Neuronal stem cell (in vitro differentiated cells): ENCODE data around the gene SLC2A4.
"Not testable (repeated sequence)": the region's sequence is repeated elsewhere in the genome, so short reads cannot be mapped to it uniquely, and the experiment has no call there.

Source experiments
- DNase-seq: peaks from one replicate; pipeline ENCODE4 v3.0.0-alpha.2; 2013; ENCODE audit warnings: low spot score
- H2AFZ ChIP-seq: one replicate; pipeline ENCODE4 v1.6.1; 2013; ENCODE audit warnings: mild to moderate bottlenecking, low read length, inconsistent platforms
- H2AK5ac ChIP-seq: 2 replicates; pipeline ENCODE4 v1.6.1; 2013; ENCODE audit warnings: low read depth, mild to moderate bottlenecking, inconsistent platforms, low read length, moderate library complexity, mixed read lengths
- H2BK120ac ChIP-seq: 2 replicates; pipeline ENCODE4 v1.6.1; 2013; ENCODE audit warnings: low read depth, mild to moderate bottlenecking, inconsistent platforms, low read length, moderate library complexity, mixed read lengths
- H2BK12ac ChIP-seq: one replicate; pipeline ENCODE4 v1.6.1; 2013; ENCODE audit warnings: low read length, inconsistent platforms
- H2BK15ac ChIP-seq: 2 replicates; pipeline ENCODE4 v1.6.1; 2013; ENCODE audit warnings: mild to moderate bottlenecking, low read length, inconsistent platforms, mixed read lengths
- H2BK5ac ChIP-seq: one replicate; pipeline ENCODE4 v1.6.1; 2013; ENCODE audit warnings: inconsistent platforms, mild to moderate bottlenecking, low read length, moderate library complexity
- H3K14ac ChIP-seq: one replicate; pipeline ENCODE4 v1.6.1; 2013; ENCODE audit warnings: low read length, inconsistent platforms
- H3K18ac ChIP-seq: 2 replicates; pipeline ENCODE4 v1.6.1; 2013; ENCODE audit warnings: low read length, inconsistent platforms
- H3K23ac ChIP-seq: 2 replicates; pipeline ENCODE4 v1.6.1; 2013; ENCODE audit warnings: low read depth, mild to moderate bottlenecking, mixed read lengths, low read length, inconsistent platforms; ENCODE audit not compliant: poor library complexity
- H3K27ac ChIP-seq: replicated peaks from 3 replicates; pipeline ENCODE4 v1.5.1; 2013; ENCODE audit warnings: low read length, inconsistent platforms
- H3K27me3 ChIP-seq, 3 experiments: 2 replicates each; pipeline ENCODE4 v1.6.1; 2013; ENCODE audit warnings: low read length in 3 of 3, mild to moderate bottlenecking in 2 of 3, inconsistent platforms in 1 of 3, low read depth in 1 of 3, mixed read lengths in 1 of 3, moderate library complexity in 1 of 3; ENCODE audit not compliant: control insufficient read depth in 3 of 3, insufficient read depth in 3 of 3
- H3K36me3 ChIP-seq, 2 donors: replicated peaks in 1 of 2; 2 replicates each; pipeline ENCODE4 v1.6.1; 2013; ENCODE audit warnings: low read length in 2 of 2; ENCODE audit not compliant: control insufficient read depth in 2 of 2, insufficient read depth in 2 of 2
- H3K4ac ChIP-seq: 2 replicates; pipeline ENCODE4 v1.6.1; 2013; ENCODE audit warnings: inconsistent platforms, mild to moderate bottlenecking, low read length, moderate library complexity
- H3K4me1 ChIP-seq, 2 donors: 1 replicate in 1 of 2; 2 replicates in 1 of 2; pipeline ENCODE4 v1.6.1; 2013; ENCODE audit warnings: low read length in 2 of 2, low read depth in 1 of 2; ENCODE audit not compliant: control insufficient read depth in 2 of 2, insufficient read depth in 1 of 2
- H3K4me2 ChIP-seq: one replicate; pipeline ENCODE4 v1.6.1; 2013; ENCODE audit warnings: mild to moderate bottlenecking, low read length, inconsistent platforms; ENCODE audit not compliant: insufficient read depth, poor library complexity, severe bottlenecking
- H3K4me3 ChIP-seq, 2 donors: 2 replicates each; pipeline ENCODE4 v1.5.1; 2013; ENCODE audit warnings: low read length in 2 of 2, mild to moderate bottlenecking in 2 of 2, inconsistent platforms in 1 of 2, moderate library complexity in 1 of 2
- H3K79me1 ChIP-seq: one replicate; pipeline ENCODE4 v1.6.1; 2013; ENCODE audit warnings: low read depth, mild to moderate bottlenecking, inconsistent platforms, low read length, moderate library complexity
- H3K9ac ChIP-seq: one replicate; pipeline ENCODE4 v1.6.1; 2013; ENCODE audit warnings: mild to moderate bottlenecking, low read depth, low read length, inconsistent platforms; ENCODE audit not compliant: poor library complexity
- H3K9me3 ChIP-seq, 2 donors: replicated peaks in 1 of 2; 2 replicates each; pipeline versions ENCODE3 to v1.6.1; 2013; ENCODE audit warnings: low read length in 2 of 2, mild to moderate bottlenecking in 2 of 2, inconsistent platforms in 1 of 2, low read depth in 1 of 2, mixed read lengths in 1 of 2, moderate library complexity in 1 of 2; ENCODE audit not compliant: control insufficient read depth in 2 of 2, insufficient read depth in 1 of 2
- H4K8ac ChIP-seq: one replicate; pipeline ENCODE4 v1.6.1; 2013; ENCODE audit warnings: low read depth, mild to moderate bottlenecking, inconsistent platforms, low read length, moderate library complexity
- H4K91ac ChIP-seq: one replicate; pipeline ENCODE4 v1.6.1; 2013; ENCODE audit warnings: low read length, low read depth, mild to moderate bottlenecking, inconsistent platforms; ENCODE audit not compliant: poor library complexity
- WGBS, 2 donors: extraction: QIAGEN DNeasy Blood & Tissue Kit; methylation state at CpG; one replicate each; pipeline ENCODE4 v1.1.7; 2013; ENCODE audit warnings: missing lambda C conversion rate in 2 of 2, mixed read lengths in 1 of 2; ENCODE audit not compliant: insufficient read length in 2 of 2, insufficient replicate concordance in 1 of 2; ENCODE audit errors: extremely low coverage in 2 of 2; 5-methylcytosine and 5-hydroxymethylcytosine counted together

SLC2A4 gene

GRCh38 chr17:7241783-7242716 is 39.5 kb upstream of the SLC2A4 start, which contains the start of gene GABARAP:
Gene GABARAP, minus strand, starts transcription at chr17:7242449. Its CDS starts 119 bp downstream, at chr17:7242330.
- Histone ChIP-seq H4K8ac (no peak within 1 kb of the TSS), H2BK120ac (no peak within 1 kb of the TSS), H3K36me3 (peaks cover 34 to 58% of the 10 kb centered on the region in 2 donors), H3K79me1 (peaks cover 5% of the 10 kb centered on the region), H2AK5ac (peak within 1 kb of the TSS; percentile 60), H3K9ac (peak within 1 kb of the TSS; percentile 97), H3K27ac (peak within 1 kb of the TSS; percentile 91), H3K27me3 (no peaks in the 10 kb centered on the region), H2AFZ (peak within 1 kb of the TSS; percentile 89), H3K4me3 (peak within 1 kb of the TSS; percentile 90 to 94), H2BK5ac (peak within 1 kb of the TSS; percentile 85), H3K9me3 (no peaks in the 10 kb centered on the region), H3K23ac (peak within 1 kb of the TSS; percentile 40), H3K4me2 (peak within 1 kb of the TSS; percentile 94), H3K4me1 (peaks cover 7 to 23% of the 10 kb centered on the region in 2 donors), H2BK12ac (no peak within 1 kb of the TSS), H3K18ac (peak within 1 kb of the TSS; percentile 94), H3K4ac (peak within 1 kb of the TSS; percentile 24), H4K91ac (no peak within 1 kb of the TSS), H2BK15ac (peak within 1 kb of the TSS; percentile 47), H3K14ac (no peak within 1 kb of the TSS)
- WGBS, 2 donors = no CpG with 5 or more reads among the region's 62 CpGs
- DNase-seq = peak; percentile 95

GRCh38 chr17:7242717-7243452 is 38.6 kb upstream of the SLC2A4 start:
- Histone ChIP-seq H2AK5ac (no peak overlapping the region), H3K79me1 (peaks cover 4% of the 10 kb centered on the region), H3K4me2 (peak overlapping the region; percentile 94), H2BK120ac (no peak overlapping the region), H3K23ac (no peak overlapping the region), H2BK5ac (no peak overlapping the region), H3K4ac (no peak overlapping the region), H2AFZ (peak overlapping the region; percentile 89), H4K91ac (no peak overlapping the region), H2BK12ac (no peak overlapping the region), H3K9me3 (no peaks in the 10 kb centered on the region), H2BK15ac (no peak overlapping the region), H3K18ac (peak overlapping the region; percentile 84), H3K27ac (peak overlapping the region; percentile 91), H3K36me3 (peaks cover 30 to 61% of the 10 kb centered on the region in 2 donors), H3K4me1 (peaks cover 4 to 18% of the 10 kb centered on the region in 2 donors), H3K14ac (no peak overlapping the region), H3K9ac (peak overlapping the region; percentile 37), H3K27me3 (no peaks in the 10 kb centered on the region), H3K4me3 (peak overlapping the region; percentile 81 to 94), H4K8ac (no peak overlapping the region)
- no CpG with 5 or more reads among the region's 49 CpGs for WGBS, 2 donors
- DNase-seq = peak; percentile 97

DNA sequence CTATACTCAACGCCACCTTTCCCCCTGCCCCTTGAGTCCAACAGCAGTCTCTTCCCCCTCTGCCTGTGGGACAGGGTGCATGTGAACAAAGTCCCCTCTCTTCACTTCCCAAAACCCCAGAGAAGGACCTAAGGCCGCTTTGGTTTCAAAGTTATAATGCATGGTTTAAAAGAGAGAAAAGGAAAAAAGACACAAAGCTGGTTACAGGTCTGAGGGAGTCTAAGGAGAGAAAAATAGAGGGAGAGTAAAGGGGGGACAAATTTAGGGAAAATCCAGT is 38.1 kb upstream of the SLC2A4 start:
- no peak overlapping the region for H2BK15ac ChIP-seq
- H2AK5ac ChIP-seq = no peak overlapping the region
- H2BK12ac ChIP-seq = no peak overlapping the region
- peak overlapping the region; percentile 94 for H3K4me2 ChIP-seq
- H4K8ac ChIP-seq = no peak overlapping the region
- H3K36me3 ChIP-seq = peaks cover 30 to 62% of the 10 kb centered on the region in 2 donors
- H3K14ac ChIP-seq = no peak overlapping the region
- no peak for DNase-seq
- no CpG with 5 or more reads among the region's 2 CpGs for WGBS, 2 donors
- no peak overlapping the region for H2BK120ac ChIP-seq
- no peaks in the 10 kb centered on the region for H3K27me3 ChIP-seq
- peak overlapping the region; percentile 76 for H3K27ac ChIP-seq
- H3K9me3 ChIP-seq = no peaks in the 10 kb centered on the region
- H3K79me1 ChIP-seq = peaks cover 4% of the 10 kb centered on the region
- peak overlapping the region; percentile 37 for H3K9ac ChIP-seq
- peak overlapping the region; percentile 80 to 94 for H3K4me3 ChIP-seq
- H3K23ac ChIP-seq = no peak overlapping the region
- H2AFZ ChIP-seq = peak overlapping the region; percentile 89
- H2BK5ac ChIP-seq = no peak overlapping the region
- no peak overlapping the region for H3K4ac ChIP-seq
- H3K4me1 ChIP-seq = peaks cover 4 to 18% of the 10 kb centered on the region in 2 donors
- peak overlapping the region; percentile 50 for H3K18ac ChIP-seq
- no peak overlapping the region for H4K91ac ChIP-seq

DNA sequence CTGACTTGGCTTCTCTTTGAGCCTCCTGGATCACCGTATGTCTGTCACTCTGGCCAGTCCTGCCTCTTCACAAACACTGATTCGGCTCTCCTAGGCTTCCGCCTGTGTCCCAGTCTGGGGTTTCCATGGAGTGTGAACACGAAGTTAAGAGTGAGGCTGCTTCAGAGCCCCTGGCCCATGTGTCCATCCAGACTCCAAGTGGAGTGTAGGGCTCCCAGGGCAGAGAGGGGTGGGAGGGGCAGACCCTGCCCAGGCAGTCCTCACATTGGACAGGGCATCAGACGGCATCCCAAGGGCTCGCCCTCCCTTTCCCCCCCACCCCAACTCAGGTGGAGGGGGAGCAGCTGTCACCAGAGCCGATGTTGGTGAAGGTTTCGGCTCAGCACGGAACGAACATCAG is 37.7 kb upstream of the SLC2A4 start:
- H3K27ac ChIP-seq, DNase-seq, H3K23ac ChIP-seq, H3K4me2 ChIP-seq, H2AK5ac ChIP-seq, H3K27me3 ChIP-seq, H4K91ac ChIP-seq, H2BK15ac ChIP-seq, H2BK5ac ChIP-seq, H2AFZ ChIP-seq, H3K18ac ChIP-seq, H2BK120ac ChIP-seq, H3K79me1 ChIP-seq, H3K14ac ChIP-seq, H3K9me3 ChIP-seq, H3K4me3 ChIP-seq, H2BK12ac ChIP-seq, H3K4ac ChIP-seq, H3K9ac ChIP-seq, H4K8ac ChIP-seq: not testable (repeated sequence)
- peaks cover 4 to 18% of the 10 kb centered on the region in 2 donors for H3K4me1 ChIP-seq
- WGBS, 2 donors = no CpG with 5 or more reads among the region's 10 CpGs
- peaks cover 30 to 63% of the 10 kb centered on the region in 2 donors for H3K36me3 ChIP-seq
